Progenitor cell of endocrine pancreas (in vitro differentiated cells): ENCODE results near the gene B3GNT3. TPM values are rescaled to one million over a fixed set of nuclear protein-coding genes. Genes with fewer than 3 reads are reported as not detected.

Source experiments
- DNase-seq: peaks from one replicate; pipeline ENCODE4 v3.0.0; 2021; ENCODE audit warnings: low spot score; ENCODE audit not compliant: unreplicated experiment
- H3K27ac Mint-ChIP-seq: 2 replicates; pipeline ENCODE4 v1.8.0; 2021; ENCODE audit warnings: mild to moderate bottlenecking, moderate library complexity, mixed read lengths
- H3K27me3 Mint-ChIP-seq: 2 replicates; pipeline ENCODE4 v1.8.0; 2021; ENCODE audit warnings: mixed read lengths
- H3K36me3 Mint-ChIP-seq: 2 replicates; pipeline ENCODE4 v1.8.0; 2022; ENCODE audit warnings: mixed read lengths; ENCODE audit not compliant: insufficient read depth
- H3K4me1 Mint-ChIP-seq: 2 replicates; pipeline ENCODE4 v1.8.0; 2021; ENCODE audit warnings: low read depth, mixed read lengths
- H3K4me3 Mint-ChIP-seq: 2 replicates; pipeline ENCODE4 v1.8.0; 2021; ENCODE audit warnings: low read depth, mild to moderate bottlenecking, moderate library complexity, mixed read lengths
- H3K9me3 Mint-ChIP-seq: 2 replicates; pipeline ENCODE4 v1.8.0; 2021; ENCODE audit warnings: low read depth, mixed read lengths
- total RNA-seq: library from RNA; stranded (reverse); gene quantifications from 2 replicates; pipeline ENCODE4 v1.2.1, GENCODE V29; 2021
- TF ChIP-seq, protein P1 (sequence below): fragments of 200-600 bp; sonication (generic); IDR thresholded peaks from one replicate; pipeline ENCODE4 v1.5.0; 2021; ENCODE audit warnings: antibody characterized with exemption, mild to moderate bottlenecking; ENCODE audit not compliant: unreplicated experiment

The B3GNT3 gene
- total RNA-seq, 1 donor from 2014 or later: not detected

DNA sequence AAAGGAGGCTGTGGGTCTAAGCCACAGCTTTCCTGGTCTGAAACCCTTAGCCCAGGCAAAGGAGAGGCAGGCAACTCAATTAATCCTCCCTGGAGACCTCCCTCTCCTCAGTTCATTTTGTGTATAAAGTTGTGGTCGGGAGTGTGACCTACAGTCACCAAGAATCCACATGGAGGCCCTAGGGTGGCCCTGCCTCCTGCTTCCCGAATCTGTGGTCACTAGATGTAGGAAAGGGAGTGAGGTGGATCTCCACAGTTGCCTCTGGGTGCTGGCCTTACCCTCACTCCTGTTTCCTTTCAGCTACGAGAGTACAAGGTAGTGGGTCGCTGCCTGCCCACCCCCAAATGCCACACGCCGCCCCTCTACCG, 66.0 kb downstream of the B3GNT3 start:
- H3K4me3 Mint-ChIP-seq: peak overlapping the region; percentile 96
- peak overlapping the region; percentile 96 for H3K27ac Mint-ChIP-seq
- H3K36me3 Mint-ChIP-seq: peaks cover 17% of the 10 kb centered on the region
- peaks cover 19% of the 10 kb centered on the region for H3K4me1 Mint-ChIP-seq
- H3K9me3 Mint-ChIP-seq: no peaks in the 10 kb centered on the region
- H3K27me3 Mint-ChIP-seq: peaks cover 3% of the 10 kb centered on the region
- TF ChIP-seq, protein P1, sequence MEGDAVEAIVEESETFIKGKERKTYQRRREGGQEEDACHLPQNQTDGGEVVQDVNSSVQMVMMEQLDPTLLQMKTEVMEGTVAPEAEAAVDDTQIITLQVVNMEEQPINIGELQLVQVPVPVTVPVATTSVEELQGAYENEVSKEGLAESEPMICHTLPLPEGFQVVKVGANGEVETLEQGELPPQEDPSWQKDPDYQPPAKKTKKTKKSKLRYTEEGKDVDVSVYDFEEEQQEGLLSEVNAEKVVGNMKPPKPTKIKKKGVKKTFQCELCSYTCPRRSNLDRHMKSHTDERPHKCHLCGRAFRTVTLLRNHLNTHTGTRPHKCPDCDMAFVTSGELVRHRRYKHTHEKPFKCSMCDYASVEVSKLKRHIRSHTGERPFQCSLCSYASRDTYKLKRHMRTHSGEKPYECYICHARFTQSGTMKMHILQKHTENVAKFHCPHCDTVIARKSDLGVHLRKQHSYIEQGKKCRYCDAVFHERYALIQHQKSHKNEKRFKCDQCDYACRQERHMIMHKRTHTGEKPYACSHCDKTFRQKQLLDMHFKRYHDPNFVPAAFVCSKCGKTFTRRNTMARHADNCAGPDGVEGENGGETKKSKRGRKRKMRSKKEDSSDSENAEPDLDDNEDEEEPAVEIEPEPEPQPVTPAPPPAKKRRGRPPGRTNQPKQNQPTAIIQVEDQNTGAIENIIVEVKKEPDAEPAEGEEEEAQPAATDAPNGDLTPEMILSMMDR: no peak
- no peak for DNase-seq

DNA sequence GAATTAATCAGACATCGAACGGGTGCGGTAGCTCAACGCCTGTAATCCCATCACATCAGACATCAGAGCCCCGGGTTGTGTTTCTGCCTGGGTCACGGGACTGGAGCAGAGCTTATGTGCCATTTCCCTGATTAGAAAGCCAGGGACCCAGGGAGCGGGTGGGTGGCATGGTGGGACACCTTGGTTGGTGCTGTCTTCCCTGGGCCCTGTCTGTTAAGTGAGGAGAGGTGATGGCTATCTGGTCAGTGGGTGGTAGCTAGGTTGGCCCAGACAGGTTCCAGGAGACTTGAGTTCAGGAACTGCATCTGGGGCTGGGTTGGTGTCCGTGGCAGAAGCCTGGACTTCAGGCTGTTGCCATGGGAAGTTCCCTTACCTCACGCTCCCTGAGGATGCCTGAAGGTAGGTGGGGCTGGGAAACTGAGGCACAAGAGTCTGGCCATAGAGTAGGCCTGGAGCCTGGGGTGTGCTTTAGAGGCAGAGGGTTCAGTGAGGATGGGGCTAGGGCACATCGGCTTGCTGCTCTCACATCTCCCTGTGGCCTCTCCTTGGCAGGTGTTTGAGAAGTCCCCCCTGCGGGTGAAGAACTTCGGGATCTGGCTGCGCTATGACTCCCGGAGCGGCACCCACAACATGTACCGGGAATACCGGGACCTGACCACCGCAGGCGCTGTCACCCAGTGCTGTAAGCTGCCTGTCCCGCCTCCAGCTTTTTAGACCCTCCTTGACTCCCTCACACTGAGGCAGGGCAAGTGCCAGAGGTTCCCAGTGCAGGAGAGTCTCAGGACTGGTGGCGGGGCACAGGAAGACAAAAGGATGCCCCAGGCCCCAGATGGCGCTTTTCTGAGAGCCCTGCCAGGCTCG, 66.8 kb downstream of the B3GNT3 start:
- H3K27ac Mint-ChIP-seq: peak overlapping the region; percentile 96
- peak overlapping the region; percentile 96 for H3K4me3 Mint-ChIP-seq
- H3K9me3 Mint-ChIP-seq: no peaks in the 10 kb centered on the region
- peaks cover 3% of the 10 kb centered on the region for H3K27me3 Mint-ChIP-seq
- TF ChIP-seq, protein P1: no peak
- no peak for DNase-seq
- peaks cover 17% of the 10 kb centered on the region for H3K36me3 Mint-ChIP-seq
- peaks cover 19% of the 10 kb centered on the region for H3K4me1 Mint-ChIP-seq

DNA sequence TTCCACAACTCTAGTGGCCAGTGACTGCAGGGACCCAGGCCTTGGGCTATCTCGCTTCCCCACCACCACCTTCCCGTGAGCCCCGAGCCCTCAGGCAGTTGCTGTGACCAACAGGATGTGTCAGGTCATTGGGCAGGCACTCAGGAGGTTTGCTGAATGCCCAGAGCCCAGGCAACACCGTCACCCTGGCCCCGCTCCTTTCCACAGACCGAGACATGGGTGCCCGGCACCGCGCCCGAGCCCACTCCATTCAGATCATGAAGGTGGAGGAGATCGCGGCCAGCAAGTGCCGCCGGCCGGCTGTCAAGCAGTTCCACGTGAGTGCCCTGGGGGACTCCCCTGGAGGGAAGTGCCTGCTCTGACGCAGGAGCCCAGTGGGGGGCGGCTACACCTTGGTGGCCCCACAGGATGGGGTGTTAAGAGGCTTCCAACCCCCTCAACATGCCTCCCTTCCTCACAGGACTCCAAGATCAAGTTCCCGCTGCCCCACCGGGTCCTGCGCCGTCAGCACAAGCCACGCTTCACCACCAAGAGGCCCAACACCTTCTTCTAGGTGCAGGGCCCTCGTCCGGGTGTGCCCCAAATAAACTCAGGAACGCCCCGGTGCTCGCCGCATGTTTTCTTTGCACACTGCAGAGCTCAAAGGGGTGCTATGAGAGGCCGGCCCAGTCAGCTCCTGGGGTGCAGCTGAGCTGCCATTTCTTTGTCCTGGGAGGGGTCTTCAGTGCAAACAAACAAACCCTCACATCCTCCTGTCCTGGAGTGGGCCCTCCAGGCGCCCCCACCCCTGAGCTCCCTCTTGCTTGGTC, 68.0 kb downstream of the B3GNT3 start:
- no peak overlapping the region for H3K27ac Mint-ChIP-seq
- TF ChIP-seq, protein P1: no peak
- H3K9me3 Mint-ChIP-seq: no peaks in the 10 kb centered on the region
- peaks cover 5% of the 10 kb centered on the region for H3K27me3 Mint-ChIP-seq
- no peak for DNase-seq
- peak overlapping the region; percentile 37 for H3K4me3 Mint-ChIP-seq
- peaks cover 19% of the 10 kb centered on the region for H3K4me1 Mint-ChIP-seq
- peaks cover 17% of the 10 kb centered on the region for H3K36me3 Mint-ChIP-seq

Other genes starting within 250 kb of the B3GNT3 start
- gene COLGALT1, start 239.5 kb upstream of the B3GNT3 start, total RNA-seq: 53.6 and 54.3 TPM in 2 replicates
- 3.9 and 4.0 TPM in 2 replicates for gene UNC13A, start 106.8 kb upstream of the B3GNT3 start, total RNA-seq
- gene MAP1S, start 75.7 kb upstream of the B3GNT3 start, total RNA-seq: 74.9 and 94.2 TPM in 2 replicates
- 0.98 and 2.2 TPM in 2 replicates for gene FCHO1, start 43.7 kb upstream of the B3GNT3 start, total RNA-seq
- not detected in 2 replicates for gene INSL3, start 26.4 kb downstream of the B3GNT3 start, total RNA-seq
- gene JAK3, start 52.8 kb downstream of the B3GNT3 start, total RNA-seq: 0.74 and 0.95 TPM in 2 replicates
- gene RPL18A, start 64.8 kb downstream of the B3GNT3 start, total RNA-seq: 1,687 and 1,716 TPM in 2 replicates
- gene SLC5A5, start 76.8 kb downstream of the B3GNT3 start, total RNA-seq: not detected in 2 replicates
- 80.2 and 84.3 TPM in 2 replicates for gene CCDC124, start 137.9 kb downstream of the B3GNT3 start, total RNA-seq
- gene KCNN1, start 172.0 kb downstream of the B3GNT3 start, total RNA-seq: 19.6 and 20.3 TPM in 2 replicates
- gene ARRDC2, start 213.0 kb downstream of the B3GNT3 start, total RNA-seq: 3.3 and 4.3 TPM in 2 replicates